HG02973 (cell line): ENCODE measurements around the gene RGS7.
"Not testable (repeated sequence)": the region's sequence is repeated elsewhere in the genome, so short reads cannot be mapped to it uniquely, and the experiment has no call there.

Experiments
- ATAC-seq: cut with Tn5 transposase; IDR thresholded peaks from one replicate; pipeline ENCODE4 v1.9.1; 2021; ENCODE audit warnings: moderate library complexity; ENCODE audit not compliant: unreplicated experiment

The RGS7 gene

DNA sequence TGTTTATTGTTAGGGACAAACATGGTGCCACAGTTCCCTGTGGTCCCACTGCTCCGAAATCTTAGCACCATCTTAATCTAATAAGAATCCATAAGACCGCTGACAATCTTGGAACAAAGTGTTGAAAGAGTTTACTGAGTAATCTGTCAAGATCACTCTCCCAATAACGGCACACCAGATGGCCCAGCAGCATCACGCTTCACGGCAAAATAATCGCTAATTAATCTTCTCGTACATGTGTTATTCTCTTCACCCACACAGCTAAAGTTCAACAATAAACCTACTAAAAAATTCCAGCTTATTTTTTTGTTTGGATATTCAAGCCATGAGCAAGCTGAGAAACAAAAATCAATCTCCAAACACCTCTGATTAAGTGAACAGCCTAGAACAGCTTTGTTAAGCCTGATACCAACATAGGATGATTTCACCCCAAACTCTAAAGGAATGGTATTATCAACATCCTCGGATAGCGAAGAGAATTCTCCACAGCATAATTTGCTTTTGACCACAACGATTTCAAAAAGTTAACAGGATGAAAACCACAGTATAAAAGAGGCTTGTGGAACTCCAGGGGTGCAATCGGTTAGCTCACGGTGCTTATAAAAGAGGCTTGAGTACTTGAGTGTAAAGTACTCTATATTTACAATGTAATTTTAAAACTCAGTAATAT is 415.2 kb downstream of the RGS7 start:
- ATAC-seq = no peak

DNA sequence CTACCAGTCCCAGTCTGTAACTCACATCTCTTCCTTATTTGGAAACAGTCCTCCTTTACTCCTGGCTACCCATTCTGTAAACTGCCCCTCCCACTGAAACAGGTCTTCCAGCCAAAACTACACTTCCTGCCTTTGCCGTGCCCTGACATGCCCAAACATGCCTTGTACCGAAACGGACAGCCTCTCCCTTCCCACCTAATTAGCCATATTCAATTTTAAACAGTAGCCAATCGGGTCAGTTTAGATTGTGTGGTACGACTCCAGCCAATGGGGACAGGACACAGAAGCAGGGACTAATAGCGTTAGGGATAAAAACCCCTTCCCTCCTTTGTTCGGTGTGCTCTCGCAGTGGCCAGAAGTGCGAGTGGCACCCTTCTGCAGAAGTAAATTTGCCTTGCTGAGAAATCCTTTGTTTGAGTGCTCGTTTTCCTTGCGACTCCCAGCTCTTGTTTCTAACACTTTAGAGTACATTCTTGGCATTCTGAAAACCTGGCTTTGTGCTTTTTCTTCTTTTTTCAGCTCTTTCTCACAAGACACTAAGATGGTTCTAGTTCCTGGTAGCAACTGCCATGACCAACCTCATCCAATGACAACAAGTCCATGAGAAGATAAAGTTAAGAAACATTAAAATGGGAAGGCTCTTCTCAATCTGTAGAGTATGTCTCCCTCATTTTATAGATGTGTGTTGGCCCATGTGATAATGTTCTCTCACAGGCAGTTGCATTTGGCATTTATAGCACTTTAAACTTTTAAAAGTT is 419.9 kb downstream of the RGS7 start:
- no peak for ATAC-seq

DNA sequence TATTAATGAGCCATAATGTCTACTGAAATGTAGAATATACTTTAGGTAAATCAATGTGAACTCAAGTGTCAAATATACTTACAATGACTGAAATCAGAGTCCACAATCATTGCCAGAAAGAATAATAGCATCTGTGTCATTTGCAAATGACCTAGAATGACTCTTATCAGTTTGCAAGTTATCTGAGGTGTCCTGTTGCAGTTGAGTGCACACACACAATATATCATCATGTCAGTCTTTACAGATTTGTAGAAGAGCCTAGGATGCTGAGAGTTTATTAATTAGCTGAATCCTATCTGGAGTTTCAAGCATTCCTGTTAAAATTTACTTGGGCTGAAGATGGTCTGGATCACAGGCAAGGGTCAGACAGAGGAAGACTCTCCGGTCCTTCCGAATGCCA is 421.1 kb downstream of the RGS7 start:
- no peak for ATAC-seq

- ATAC-seq = no peak
Observed at GRCh38 chr1:240931031-240931430, 426.0 kb downstream of the RGS7 start.

- no peak for ATAC-seq
Observed at GRCh38 chr1:240928265-240928664, 428.7 kb downstream of the RGS7 start.

GRCh38 chr1:240927821-240928220 is 429.2 kb downstream of the RGS7 start:
- ATAC-seq = no peak

DNA sequence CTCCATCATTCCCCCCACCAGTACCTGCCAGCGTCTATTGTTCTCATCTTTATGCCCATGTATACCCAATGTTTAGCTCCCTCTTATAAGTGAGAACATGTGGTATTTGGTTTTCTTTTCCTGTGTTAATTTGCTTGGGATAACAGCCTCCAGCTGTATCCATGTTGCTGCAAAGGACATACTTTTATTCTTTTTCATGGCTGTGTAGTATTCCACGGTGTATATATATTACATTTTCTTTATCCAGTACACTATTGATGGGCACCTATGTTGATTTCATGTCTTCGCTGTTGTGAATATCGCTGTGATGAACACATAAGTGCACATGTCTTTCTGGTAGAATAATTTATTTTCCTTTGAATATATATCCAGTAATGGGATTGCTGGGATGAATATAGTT is 431.7 kb downstream of the RGS7 start:
- ATAC-seq = no peak

- ATAC-seq = no peak
Observed at GRCh38 chr1:240917976-240918375, 439.0 kb downstream of the RGS7 start.

- no peak for ATAC-seq
Observed at GRCh38 chr1:240914506-240914905, 442.5 kb downstream of the RGS7 start.

GRCh38 chr1:240912821-240913220 is 444.2 kb downstream of the RGS7 start:
- no peak for ATAC-seq

DNA sequence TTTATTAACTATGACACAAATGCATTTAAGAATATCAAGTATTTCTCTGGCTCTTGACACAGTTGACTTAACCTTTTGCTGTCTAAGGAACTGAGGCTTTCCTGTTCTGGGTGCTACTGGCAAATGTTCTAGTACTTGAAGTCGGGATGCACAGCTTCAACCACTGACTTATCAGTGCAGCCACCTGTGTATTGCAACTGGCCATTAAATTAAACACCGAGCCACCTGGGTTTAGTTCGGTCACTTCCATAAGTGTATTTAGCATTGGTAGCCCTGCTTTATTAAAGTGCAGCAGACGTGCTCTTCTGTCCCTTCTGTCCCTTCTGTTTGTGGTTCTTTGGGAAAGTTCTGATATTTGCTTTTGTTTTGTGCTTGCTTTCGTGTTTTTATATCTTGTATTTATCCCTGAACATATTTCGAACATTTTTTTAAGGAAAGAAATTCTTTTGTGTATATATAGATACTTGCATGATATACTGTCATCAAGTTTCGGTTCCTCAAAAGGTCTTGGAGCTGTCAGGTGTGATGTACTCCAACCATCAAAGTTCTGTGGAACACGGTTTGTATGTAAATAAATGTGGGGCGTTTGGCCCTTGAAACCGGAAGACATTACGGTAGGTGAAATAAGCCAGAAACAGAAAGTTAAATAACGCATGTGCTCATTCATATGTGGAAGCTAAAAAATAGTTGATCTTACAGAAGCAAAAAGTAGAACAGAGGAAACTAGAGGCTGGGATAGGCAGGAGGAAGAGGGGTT is 447.1 kb downstream of the RGS7 start:
- no peak for ATAC-seq

DNA sequence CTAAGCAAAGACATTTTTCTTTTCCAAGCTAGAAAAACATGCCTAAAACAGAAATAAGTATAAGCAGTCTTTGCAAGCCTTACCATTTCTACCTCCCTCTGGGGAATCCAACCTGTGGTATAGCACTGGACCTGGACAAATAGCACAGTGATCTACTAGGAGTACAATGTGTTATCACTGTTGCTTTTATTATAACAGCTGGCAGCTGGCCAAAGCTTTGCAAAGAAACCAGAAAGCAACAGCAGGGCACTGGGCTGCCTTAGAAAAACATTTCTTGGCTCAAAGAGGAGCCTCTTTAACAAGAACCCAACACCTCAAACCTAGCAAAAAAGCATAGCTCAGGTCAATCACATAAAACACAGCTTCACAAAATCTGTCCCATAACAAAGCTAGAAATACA is 450.5 kb downstream of the RGS7 start:
- no peak for ATAC-seq

DNA sequence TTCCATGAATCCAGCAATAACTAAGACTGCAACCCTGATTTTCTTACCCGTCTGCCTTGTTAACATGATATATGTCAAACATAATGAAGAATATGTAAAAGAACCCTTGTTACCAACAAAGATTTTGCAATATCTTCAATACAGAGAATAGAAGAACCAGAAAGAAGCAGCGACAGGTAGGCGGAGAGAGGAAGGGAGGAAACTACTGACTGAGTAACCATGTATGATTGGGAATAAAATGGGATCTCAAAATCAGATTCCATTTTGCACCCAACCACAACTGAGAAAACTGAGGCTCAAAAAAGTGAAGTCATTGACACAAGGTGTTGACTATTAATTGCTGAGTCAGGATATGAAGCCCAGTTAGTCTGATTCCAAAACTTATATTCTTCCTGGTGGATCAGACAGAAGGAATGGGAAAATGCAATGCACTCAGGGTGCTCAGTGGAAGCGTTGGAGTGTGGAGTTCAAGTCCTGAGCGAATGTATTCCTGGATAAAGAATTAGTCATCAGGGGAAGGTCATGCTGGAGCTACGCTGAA is 451.7 kb downstream of the RGS7 start:
- no peak for ATAC-seq

DNA sequence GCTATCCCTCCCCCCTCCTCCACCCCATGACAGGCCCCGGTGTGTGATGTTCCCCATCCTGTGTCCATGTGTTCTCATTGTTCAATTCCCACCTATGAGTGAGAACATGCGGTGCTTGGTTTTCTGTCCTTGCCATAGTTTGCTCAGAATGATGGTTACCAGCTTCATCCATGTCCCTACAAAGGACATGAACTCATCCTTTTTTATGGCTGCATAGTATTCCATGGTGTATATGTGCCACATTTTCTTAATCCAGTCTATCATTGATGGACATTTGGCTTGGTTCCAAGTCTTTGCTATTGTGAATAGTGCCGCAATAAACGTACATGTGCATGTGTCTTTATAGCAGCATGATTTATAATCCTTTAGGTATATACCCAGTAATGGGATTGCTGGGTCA is 461.6 kb downstream of the RGS7 start:
- ATAC-seq = not testable (repeated sequence)

DNA sequence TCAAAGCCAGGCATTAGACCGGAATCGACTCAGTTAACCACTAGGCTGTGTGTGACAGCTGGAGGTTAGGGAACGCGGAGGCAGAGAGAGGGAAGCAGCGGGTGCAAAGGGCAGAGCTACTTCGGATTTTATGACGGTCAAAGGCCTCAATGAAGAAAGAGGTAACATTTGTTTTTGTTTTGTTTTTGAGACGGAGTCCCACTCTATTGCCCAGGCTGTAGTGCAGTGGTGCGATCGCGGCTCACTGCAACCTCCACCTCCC is 468.3 kb downstream of the RGS7 start:
- no peak for ATAC-seq

GRCh38 chr1:240888039-240888786 is 468.8 kb downstream of the RGS7 start:
- peak; percentile 71 for ATAC-seq

GRCh38 chr1:240883490-240883889 is 473.5 kb downstream of the RGS7 start:
- no peak for ATAC-seq

- ATAC-seq = not testable (repeated sequence)
Observed at GRCh38 chr1:240882656-240883308, 474.2 kb downstream of the RGS7 start.

DNA sequence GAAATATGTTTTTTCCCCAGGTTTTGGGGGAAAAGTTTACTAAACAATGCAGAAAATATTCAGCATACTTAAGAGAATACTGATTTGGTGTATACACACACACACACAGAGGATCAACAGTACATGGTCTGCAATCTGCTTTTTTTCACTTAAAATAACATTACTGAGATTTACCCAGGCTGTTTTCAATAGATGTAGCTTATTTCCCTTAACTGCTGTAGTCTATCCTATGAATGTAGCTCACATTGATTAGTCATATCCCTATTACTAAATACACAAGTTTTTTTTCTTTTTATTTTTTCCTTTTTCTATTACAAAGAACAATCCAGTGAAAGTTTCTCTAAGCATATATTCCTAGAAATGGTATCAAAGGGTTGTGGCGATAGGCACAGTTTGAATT is 478.4 kb downstream of the RGS7 start:
- ATAC-seq = no peak

- no peak for ATAC-seq
Observed at GRCh38 chr1:240877605-240878004, 479.4 kb downstream of the RGS7 start.

DNA sequence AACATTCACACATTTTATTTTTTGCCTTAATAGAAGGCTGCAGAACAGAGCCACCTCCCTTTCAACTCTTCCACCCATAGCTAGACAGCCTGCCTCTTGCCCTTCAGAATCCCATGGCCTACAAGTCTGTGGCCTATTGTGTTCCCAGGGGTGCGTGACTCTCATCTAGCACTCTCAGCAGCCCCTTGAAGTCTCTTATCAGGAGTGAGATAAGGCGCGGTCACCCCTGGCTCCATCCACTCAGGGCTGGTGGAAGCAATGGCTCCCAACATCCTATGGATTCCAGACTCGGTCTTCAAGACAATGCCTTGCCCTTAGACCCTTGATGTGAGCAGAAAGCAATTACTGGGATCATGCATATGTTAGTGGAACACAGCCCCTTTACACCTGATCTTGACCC is 480.9 kb downstream of the RGS7 start:
- ATAC-seq = no peak
